ENCODE results near the gene CTDSPL.

The CTDSPL gene

GRCh38 chr3:37988931-37989525, 127.3 kb downstream of the CTDSPL start:
- no peak for DNase-seq (ENCODE audit: low read depth)

- DNase-seq (ENCODE audit: low read depth), result no peak
Measured at GRCh38 chr3:37989821-37990480, 128.3 kb downstream of the CTDSPL start.

- DNase-seq (ENCODE audit: low read depth), result no peak
Measured at GRCh38 chr3:37990527-37990926, 128.8 kb downstream of the CTDSPL start, which contains the start of gene VILL. TSS of gene VILL (plus strand) at chr3:37990786. CDS start at chr3:37993673, 2,887 bp downstream.

- no peak for DNase-seq (ENCODE audit: low read depth)
Measured at GRCh38 chr3:37991109-37991508, 129.4 kb downstream of the CTDSPL start.

- no peak for DNase-seq (ENCODE audit: low read depth)
Measured at GRCh38 chr3:37991823-37992222, 130.1 kb downstream of the CTDSPL start.

- no peak for DNase-seq (ENCODE audit: low read depth)
Measured at GRCh38 chr3:37992271-37993066, 130.8 kb downstream of the CTDSPL start.

- DNase-seq (ENCODE audit: low read depth), result no peak
Measured at GRCh38 chr3:37993067-37993455, 131.4 kb downstream of the CTDSPL start.

- DNase-seq (ENCODE audit: low read depth), result no peak
Measured at GRCh38 chr3:37993460-37993819, 131.8 kb downstream of the CTDSPL start.

GRCh38 chr3:37993820-37994638, 132.3 kb downstream of the CTDSPL start:
- peak; percentile 74 for DNase-seq (ENCODE audit: low read depth)

- DNase-seq (ENCODE audit: low read depth), result no peak
Measured at GRCh38 chr3:37994639-37994972, 132.9 kb downstream of the CTDSPL start.

- no peak for DNase-seq (ENCODE audit: low read depth)
Measured at GRCh38 chr3:37995652-37996641, 134.3 kb downstream of the CTDSPL start.

GRCh38 chr3:37996785-37997301, 135.2 kb downstream of the CTDSPL start:
- DNase-seq (ENCODE audit: low read depth), result peak; percentile 57

GRCh38 chr3:37997342-37997741, 135.7 kb downstream of the CTDSPL start:
- no peak for DNase-seq (ENCODE audit: low read depth)

GRCh38 chr3:37997791-37998370, 136.2 kb downstream of the CTDSPL start:
- DNase-seq (ENCODE audit: low read depth), result no peak

GRCh38 chr3:37999836-38000235, 138.2 kb downstream of the CTDSPL start:
- no peak for DNase-seq (ENCODE audit: low read depth)

- DNase-seq (ENCODE audit: low read depth), result no peak
Measured at GRCh38 chr3:38000242-38000916, 138.7 kb downstream of the CTDSPL start.

GRCh38 chr3:38000965-38001455, 139.3 kb downstream of the CTDSPL start:
- no peak for DNase-seq (ENCODE audit: low read depth)

GRCh38 chr3:38001456-38002081, 139.9 kb downstream of the CTDSPL start:
- no peak for DNase-seq (ENCODE audit: low read depth)

- DNase-seq (ENCODE audit: low read depth), result no peak
Measured at GRCh38 chr3:38002291-38002876, 140.7 kb downstream of the CTDSPL start.
